ENCODE measurements around the gene SEMA5A.

DNA sequence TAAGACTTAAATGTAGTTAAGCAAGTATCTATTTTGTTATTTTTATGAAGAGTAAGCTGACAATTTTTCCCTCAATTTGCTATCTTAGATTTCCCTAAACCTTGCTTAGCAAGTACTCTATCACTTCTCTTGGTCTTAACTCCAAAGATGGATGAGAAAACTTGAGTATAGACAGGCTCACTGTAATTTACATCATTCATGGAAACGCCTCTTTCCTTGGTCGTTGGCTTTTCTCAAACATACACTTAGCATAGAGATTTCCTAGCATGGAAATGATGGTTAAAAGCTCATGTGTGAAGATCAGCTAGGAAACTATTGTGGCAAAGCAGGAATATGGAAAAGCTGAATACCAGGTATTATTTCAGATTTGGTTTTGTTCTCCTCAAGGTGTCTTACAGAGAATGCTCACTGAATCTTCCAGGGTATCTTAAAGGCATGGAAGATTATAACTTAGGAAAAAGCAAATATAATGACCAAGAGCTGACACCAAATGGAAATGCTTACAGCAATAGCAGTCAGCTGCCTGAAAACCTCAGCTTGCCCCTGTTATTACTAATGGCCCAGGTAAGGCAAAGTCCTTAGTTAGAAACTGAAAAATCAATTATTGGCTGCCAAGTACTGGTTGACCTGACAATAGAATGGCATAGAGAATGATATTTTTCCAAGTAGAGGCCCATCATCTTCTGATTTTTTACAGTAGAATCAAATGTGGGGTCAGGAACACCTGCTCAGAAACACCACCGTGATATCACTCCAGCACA is 84.8 kb downstream of the SEMA5A start:
- TF ChIP-seq, protein P1, sequence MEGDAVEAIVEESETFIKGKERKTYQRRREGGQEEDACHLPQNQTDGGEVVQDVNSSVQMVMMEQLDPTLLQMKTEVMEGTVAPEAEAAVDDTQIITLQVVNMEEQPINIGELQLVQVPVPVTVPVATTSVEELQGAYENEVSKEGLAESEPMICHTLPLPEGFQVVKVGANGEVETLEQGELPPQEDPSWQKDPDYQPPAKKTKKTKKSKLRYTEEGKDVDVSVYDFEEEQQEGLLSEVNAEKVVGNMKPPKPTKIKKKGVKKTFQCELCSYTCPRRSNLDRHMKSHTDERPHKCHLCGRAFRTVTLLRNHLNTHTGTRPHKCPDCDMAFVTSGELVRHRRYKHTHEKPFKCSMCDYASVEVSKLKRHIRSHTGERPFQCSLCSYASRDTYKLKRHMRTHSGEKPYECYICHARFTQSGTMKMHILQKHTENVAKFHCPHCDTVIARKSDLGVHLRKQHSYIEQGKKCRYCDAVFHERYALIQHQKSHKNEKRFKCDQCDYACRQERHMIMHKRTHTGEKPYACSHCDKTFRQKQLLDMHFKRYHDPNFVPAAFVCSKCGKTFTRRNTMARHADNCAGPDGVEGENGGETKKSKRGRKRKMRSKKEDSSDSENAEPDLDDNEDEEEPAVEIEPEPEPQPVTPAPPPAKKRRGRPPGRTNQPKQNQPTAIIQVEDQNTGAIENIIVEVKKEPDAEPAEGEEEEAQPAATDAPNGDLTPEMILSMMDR (IDR thresholded peaks at IDR 0.05): no peak
- TF ChIP-seq POLR2A (IDR thresholded peaks at IDR 0.05): no peak

Measured in uterus (tissue), 2 donors.